Large intestine (tissue), 3 donors: Measurements from ENCODE around the gene SERPINB1. TPM values are rescaled to one million over a fixed set of nuclear protein-coding genes. Genes with fewer than 3 reads are reported as not detected.
A peak's percentile ranks its signal among the peaks of the same experiment; 100 is the strongest.
"Not testable (repeated sequence)": the region's sequence is repeated elsewhere in the genome, so short reads cannot be mapped to it uniquely, and the experiment has no call there.

Source experiments
- DNase-seq, 2 donors: peaks; one replicate each; pipeline versions ENCODE4 v3.0.0 to v3.0.0-alpha.2; 2013
- H3K27ac ChIP-seq: one replicate; pipeline ENCODE4 v1.5.1; 2013; ENCODE audit warnings: low read length
- H3K27me3 ChIP-seq: 2 replicates; pipeline ENCODE4 v1.6.1; 2013; ENCODE audit warnings: low read length; ENCODE audit not compliant: control insufficient read depth, insufficient read depth
- H3K36me3 ChIP-seq: 2 replicates; pipeline ENCODE4 v1.6.1; 2013; ENCODE audit warnings: low read length; ENCODE audit not compliant: control insufficient read depth, insufficient read depth
- H3K4me1 ChIP-seq: one replicate; pipeline ENCODE4 v1.6.1; 2013; ENCODE audit warnings: low read length; ENCODE audit not compliant: control insufficient read depth, insufficient read depth
- H3K4me3 ChIP-seq: one replicate; pipeline ENCODE4 v1.5.1; 2013; ENCODE audit warnings: low read length
- H3K9me3 ChIP-seq: one replicate; pipeline ENCODE4 v1.6.1; 2013; ENCODE audit warnings: mild to moderate bottlenecking, low read depth, low read length, moderate library complexity; ENCODE audit not compliant: control insufficient read depth
- WGBS: methylation state at CpG from one replicate; pipeline ENCODE4 v1.1.5; 2013; ENCODE audit warnings: low lambda C conversion rate; ENCODE audit not compliant: insufficient coverage; 5-methylcytosine and 5-hydroxymethylcytosine counted together
- polyA plus RNA-seq: library from polyadenylated mRNA; unstranded; fragments of 120-200 nt; gene quantifications from one replicate; pipeline ENCODE4 v1.2.1, GENCODE V29; 2013

The SERPINB1 gene
- polyA plus RNA-seq, 1 donor = 90.1 TPM

DNA sequence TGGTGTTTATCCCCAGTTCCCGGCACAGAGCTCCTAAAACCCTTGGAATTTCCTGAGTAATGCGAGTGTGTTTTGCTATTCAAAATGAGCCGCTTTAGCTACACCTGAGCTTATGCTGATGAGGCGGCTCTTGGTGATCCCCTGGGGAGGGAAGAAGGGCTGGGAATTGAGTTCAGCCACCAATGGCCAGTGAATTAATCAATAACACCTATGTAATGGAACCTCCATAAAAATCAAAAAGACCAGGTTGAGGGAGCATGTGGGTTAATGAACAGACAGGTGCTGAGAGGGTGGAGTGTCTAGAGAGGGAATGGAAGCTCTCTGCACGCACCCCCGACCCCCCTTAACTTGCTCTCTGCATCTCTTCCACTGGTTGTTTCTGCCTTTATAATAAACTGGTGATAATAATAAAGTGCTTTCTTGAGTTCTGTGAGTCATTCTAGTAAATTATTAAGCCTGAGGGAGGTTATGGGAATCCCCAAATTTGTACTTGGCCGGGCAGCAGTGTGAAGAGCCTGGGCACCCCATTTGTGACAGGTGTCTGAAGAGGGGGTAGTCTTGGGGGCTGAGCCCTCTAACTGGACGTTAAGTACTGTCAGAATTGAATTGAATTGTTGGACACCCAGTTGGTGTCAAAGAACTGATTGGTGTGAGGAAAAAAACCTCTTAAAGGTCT, 24.6 kb upstream of the SERPINB1 start:
- H3K27me3 ChIP-seq = no peaks in the 10 kb centered on the region
- DNase-seq = peak in 1 of 2 donors; percentile 43
- H3K4me3 ChIP-seq = no peak overlapping the region
- peaks cover 7% of the 10 kb centered on the region for H3K9me3 ChIP-seq
- H3K4me1 ChIP-seq = peaks cover 18% of the 10 kb centered on the region
- WGBS = no CpG with 5 or more reads among the region's 8 CpGs
- H3K36me3 ChIP-seq = no peaks in the 10 kb centered on the region
- peak overlapping the region; percentile 16 for H3K27ac ChIP-seq

DNA sequence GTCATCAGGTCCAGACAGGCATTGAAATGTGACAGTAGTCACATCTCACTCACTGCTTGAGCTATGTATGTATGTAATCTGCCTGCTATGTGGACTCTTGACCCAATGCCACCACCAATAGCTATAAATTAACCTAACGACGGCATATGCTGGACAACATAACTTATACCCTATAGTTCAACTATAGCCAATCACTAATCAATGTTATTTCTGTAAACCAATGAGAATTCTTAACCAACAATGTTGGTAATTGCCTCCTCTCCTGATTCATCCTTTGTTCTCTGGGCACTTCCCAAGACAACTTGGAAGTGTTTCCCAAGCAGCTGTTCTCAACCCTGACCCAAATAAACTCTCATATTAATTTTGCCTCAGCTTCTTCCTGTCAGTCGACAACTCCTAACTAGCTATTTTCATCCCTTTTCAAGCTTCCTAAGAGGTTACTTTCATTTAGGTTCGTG, 24.1 kb upstream of the SERPINB1 start:
- peak overlapping the region; percentile 41 for H3K27ac ChIP-seq
- no peaks in the 10 kb centered on the region for H3K27me3 ChIP-seq

DNA sequence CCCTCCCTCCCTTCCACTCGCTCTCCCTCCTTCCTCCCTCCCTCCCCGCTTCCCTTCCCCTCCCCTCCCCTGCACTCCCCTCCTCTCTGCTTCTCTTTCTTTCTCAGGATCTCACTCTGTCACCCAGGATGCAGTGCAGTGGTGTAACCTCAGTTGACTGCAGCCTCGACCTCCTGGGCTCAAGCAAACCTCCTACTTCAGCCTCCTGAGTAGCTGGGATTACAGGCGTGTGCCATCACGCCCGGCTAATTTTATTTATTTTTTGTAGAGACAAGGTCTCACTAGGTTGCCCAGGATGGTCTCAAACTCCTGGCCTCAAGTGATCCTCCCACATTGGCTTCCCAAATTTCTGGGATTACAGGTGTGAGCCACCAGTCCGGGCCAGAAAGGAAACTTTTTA, 23.6 kb upstream of the SERPINB1 start:
- WGBS = no CpG with 5 or more reads among the region's 7 CpGs

More for the DNA sequence above, 24.1 kb upstream of the SERPINB1 start:
- H3K36me3 ChIP-seq = no peaks in the 10 kb centered on the region
- H3K9me3 ChIP-seq = peaks cover 7% of the 10 kb centered on the region
- peak; percentile 48 to 72 for DNase-seq
- H3K4me1 ChIP-seq = peaks cover 18% of the 10 kb centered on the region
- H3K4me3 ChIP-seq = no peak overlapping the region
- no CpG with 5 or more reads among the region's 4 CpGs for WGBS

DNA sequence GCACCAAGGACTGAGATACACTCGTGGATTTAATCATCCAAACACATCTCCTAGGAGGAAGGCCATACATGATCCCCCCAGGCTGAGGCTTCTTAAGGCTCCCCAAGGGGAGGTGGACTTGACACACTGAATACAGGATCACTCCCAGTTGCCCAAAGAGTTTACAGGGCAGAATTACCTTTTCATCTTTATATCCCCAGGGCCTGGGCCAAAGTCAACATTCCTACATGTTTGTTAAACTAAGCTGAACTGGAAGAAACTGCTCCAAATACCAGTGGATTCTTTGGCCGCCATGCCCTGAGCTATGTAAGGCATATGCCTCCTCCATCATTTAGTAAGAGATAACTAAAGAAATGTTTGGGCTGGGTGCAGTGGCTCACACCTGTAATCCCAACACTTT, 22.2 kb upstream of the SERPINB1 start:
- no peak overlapping the region for H3K4me3 ChIP-seq
- H3K27ac ChIP-seq = no peak overlapping the region
- no CpG with 5 or more reads among the region's 2 CpGs for WGBS
- no peak for DNase-seq
- no peaks in the 10 kb centered on the region for H3K27me3 ChIP-seq
- peaks cover 18% of the 10 kb centered on the region for H3K4me1 ChIP-seq
- H3K36me3 ChIP-seq = no peaks in the 10 kb centered on the region
- H3K9me3 ChIP-seq = no peaks in the 10 kb centered on the region

More for the DNA sequence above, 23.6 kb upstream of the SERPINB1 start:
- peaks cover 18% of the 10 kb centered on the region for H3K4me1 ChIP-seq
- no peaks in the 10 kb centered on the region for H3K36me3 ChIP-seq
- no peaks in the 10 kb centered on the region for H3K27me3 ChIP-seq
- no peak for DNase-seq
- H3K4me3 ChIP-seq = no peak overlapping the region
- H3K9me3 ChIP-seq = peaks cover 5% of the 10 kb centered on the region
- H3K27ac ChIP-seq = peak overlapping the region; percentile 41

DNA sequence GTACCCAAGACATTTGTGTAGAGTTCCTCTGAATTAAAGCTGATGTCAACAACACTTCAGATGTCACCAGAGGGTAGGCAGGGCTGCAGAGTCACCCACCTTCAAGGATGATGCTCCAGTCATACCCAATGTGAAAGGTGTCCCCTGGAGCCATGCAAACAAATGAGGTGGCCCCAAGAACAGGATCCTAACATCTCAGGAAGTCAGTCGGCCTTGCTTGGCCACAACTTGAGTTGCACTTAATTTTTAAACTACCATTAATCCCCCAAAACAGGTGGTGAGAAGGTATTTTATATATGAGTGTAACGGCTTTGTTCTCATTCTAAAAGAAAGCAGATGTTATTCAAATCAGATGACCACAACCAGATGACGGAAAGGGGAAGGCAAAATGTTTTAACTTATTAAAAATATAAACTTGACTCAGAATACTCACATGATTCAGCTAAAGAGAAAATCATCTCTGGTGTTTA, 21.1 kb upstream of the SERPINB1 start:
- WGBS = no CpG with 5 or more reads among the region's 3 CpGs
- H3K4me3 ChIP-seq = no peak overlapping the region
- H3K9me3 ChIP-seq = no peaks in the 10 kb centered on the region
- no peak overlapping the region for H3K27ac ChIP-seq
- H3K27me3 ChIP-seq = no peaks in the 10 kb centered on the region
- H3K4me1 ChIP-seq = peaks cover 18% of the 10 kb centered on the region
- H3K36me3 ChIP-seq = no peaks in the 10 kb centered on the region
- no peak for DNase-seq

DNA sequence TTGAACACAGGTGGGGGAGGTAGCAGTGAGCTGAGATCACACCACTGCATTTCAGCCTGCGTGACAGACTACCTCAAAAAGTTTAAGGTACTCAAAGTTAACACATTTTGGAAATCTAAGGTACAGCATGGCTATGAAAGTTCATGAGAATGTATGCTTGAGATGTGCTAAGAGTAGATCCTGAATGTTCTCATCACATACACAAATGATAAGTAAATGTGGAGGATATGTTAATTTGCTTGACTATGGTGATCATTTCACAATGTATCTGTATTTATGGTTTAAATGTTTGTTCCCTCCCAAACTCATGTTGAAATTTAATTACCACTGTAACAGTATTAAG, 20.1 kb upstream of the SERPINB1 start:
- Histone ChIP-seq H3K4me3 (no peak overlapping the region), H3K4me1 (peaks cover 18% of the 10 kb centered on the region), H3K27ac (no peak overlapping the region), H3K36me3 (no peaks in the 10 kb centered on the region), H3K27me3 (no peaks in the 10 kb centered on the region), H3K9me3 (no peaks in the 10 kb centered on the region)
- no CpG with 5 or more reads among the region's 1 CpG for WGBS
- DNase-seq = no peak

DNA sequence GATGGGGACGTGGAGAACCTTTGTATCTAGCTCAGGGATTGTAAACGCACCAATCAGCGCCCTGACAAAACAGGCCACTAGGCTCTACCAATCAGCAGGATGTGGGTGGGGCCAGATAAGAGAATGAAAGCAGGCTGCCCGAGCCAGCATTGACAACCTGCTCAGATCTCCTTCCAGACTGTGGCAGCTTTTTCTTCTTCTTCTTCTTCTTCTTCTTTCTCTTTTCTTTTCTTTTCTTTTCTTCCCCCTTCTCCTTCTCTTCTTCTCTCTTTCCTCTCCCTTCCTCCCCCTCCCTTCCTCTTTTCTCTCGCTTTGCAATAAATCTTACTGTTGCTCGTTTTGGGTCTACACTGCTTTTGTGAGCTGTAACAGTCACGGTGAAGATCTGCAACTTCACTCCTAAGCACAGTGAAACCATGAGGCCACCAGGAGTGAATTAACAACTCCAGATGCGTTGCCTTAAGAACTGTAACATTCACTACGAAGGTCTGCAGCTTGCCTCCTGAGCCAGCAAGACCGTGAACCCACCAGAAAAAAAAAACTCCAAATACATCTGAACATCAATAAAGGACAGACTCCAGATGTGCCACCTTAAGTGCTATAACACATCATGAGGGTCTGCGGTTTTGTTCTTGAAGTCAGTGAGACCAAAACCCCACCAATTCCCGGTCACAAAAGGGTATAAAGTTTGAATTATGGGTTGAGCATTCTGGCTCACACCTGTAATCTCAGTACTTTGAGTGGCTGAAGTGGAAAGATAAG, 19.6 kb upstream of the SERPINB1 start:
- Histone ChIP-seq H3K9me3 (no peaks in the 10 kb centered on the region), H3K27me3 (no peaks in the 10 kb centered on the region), H3K4me3 (no peak overlapping the region), H3K4me1 (peaks cover 17% of the 10 kb centered on the region), H3K27ac (no peak overlapping the region), H3K36me3 (no peaks in the 10 kb centered on the region)
- WGBS = 75% methylated on average over 3 of the region's 12 CpGs
- no peak for DNase-seq

DNA sequence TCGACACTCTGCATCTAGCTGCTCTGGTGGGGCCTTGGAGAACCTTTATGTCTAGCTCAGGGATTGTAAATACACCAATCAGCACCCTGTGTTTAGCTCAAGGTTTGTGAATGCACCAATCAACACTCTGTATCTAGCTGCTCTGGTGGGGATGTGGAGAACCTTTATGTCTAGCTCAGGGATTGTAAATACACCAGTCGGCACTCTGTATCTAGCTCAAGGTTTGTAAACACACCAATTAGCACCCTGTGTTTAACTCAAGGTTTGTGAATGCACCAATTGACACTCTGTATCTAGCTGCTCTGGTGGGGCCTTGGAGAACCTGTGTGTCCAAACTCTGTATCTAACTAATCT, 19.0 kb upstream of the SERPINB1 start:
- peaks cover 11% of the 10 kb centered on the region for H3K4me1 ChIP-seq
- DNase-seq, H3K27me3 ChIP-seq, H3K4me3 ChIP-seq, H3K9me3 ChIP-seq, H3K27ac ChIP-seq, H3K36me3 ChIP-seq: not testable (repeated sequence)
- no CpG with 5 or more reads among the region's 2 CpGs for WGBS

DNA sequence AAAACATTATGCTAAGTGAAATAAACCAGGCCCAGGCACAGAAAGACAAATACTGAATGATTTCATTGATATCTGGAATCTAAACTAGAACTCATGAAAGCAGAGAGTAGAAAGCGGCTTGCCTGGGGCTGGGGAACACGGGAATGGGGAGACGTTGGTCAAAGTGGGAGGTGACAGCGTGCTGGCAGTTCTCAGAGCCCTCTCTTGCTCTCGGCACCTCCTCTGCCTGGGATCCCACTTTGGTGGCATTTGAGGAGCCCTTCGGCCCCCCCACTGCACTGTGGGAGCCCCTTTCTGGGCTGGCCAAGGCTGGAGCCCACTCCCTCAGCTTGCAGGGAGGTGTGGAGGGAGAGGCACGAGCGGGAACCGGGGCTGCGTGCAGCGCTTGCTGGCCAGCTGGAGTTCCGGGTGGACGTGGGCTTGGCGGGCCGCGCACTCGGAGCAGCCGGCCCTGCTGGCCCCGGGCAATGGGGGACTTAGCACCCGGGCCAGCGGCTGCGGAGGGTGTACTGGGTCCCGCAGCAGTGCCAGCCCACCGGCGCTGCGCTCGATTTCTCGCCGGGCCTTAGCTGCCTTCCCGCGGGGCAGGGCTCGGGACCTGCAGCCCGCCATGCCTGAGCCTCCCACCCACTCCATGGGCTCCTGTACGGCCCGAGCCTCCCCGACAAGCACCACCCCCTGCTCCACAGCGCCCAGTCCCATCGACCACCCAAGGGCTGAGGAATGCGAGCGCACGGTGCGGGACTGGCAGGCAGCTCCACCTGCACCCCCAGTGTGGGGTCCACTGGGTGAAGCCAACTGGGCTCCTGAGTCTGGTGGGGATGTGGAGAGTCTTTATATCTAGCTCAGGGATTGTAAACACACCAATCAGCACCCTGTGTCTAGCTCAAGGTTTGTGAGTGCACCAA, 18.4 kb upstream of the SERPINB1 start:
- no CpG with 5 or more reads among the region's 42 CpGs for WGBS

DNA sequence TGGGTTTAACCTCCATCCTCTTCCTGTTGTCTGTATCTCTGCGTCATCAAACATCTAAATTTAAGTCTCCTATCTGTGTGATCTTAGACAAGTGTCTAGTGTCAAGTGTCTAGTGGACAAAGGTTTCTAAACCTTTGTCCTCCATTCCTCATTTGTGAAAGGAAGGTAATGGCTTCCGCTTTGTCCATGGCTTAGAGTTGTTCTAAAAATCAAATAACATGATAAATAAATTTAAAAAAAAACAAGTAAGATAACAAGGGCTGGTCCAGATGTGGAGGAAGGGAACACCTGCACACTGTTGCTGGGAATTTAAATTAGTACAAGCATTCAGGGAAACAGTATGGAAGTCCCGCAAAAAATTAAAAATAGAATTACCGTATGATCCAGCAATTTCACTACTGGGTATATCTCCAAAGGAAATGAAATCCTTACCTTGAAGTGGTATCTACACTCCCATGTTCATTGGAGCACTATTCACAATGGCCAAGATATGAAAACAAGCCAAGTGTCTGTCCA, 17.6 kb upstream of the SERPINB1 start:
- H3K27me3 ChIP-seq = no peaks in the 10 kb centered on the region
- no peak for DNase-seq
- H3K4me3 ChIP-seq = no peak overlapping the region
- no peak overlapping the region for H3K27ac ChIP-seq
- no peaks in the 10 kb centered on the region for H3K9me3 ChIP-seq
- peaks cover 2% of the 10 kb centered on the region for H3K4me1 ChIP-seq
- WGBS = 100% methylated on average over 1 of the region's 4 CpGs
- no peaks in the 10 kb centered on the region for H3K36me3 ChIP-seq

More for the DNA sequence above, 18.4 kb upstream of the SERPINB1 start:
- not testable (repeated sequence) for H3K27me3 ChIP-seq, H3K9me3 ChIP-seq, H3K36me3 ChIP-seq, DNase-seq, H3K4me1 ChIP-seq, H3K27ac ChIP-seq, H3K4me3 ChIP-seq
